ENCODE measurements around the gene ZBTB21.
"Not testable (repeated sequence)": the region's sequence is repeated elsewhere in the genome, so short reads cannot be mapped to it uniquely, and the experiment has no call there.

Gene ZBTB21

DNA sequence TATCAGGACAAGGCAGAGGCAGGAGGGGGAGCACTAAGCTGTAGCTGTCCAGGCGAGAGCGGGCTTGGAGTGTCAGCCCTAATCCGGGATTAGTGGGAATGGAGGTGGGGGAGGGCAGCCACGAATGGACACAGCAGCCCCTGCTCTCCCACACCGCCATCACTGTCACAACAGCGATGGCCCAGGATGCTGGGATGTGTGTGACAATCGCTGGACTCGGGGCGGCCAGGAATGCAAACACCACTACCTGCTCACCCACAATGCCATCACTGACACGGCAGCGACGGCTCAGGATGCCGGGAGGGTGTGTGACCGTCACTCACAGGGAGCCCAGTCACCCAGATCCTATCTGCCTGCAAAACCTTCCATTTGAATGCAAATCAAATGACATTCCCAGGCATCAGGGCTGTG lies 59.2 kb downstream of the ZBTB21 start:
- DNase-seq (ENCODE audit: extremely low spot score): no peak
- POLR2A ChIA-PET: no interaction called here
- CTCF ChIA-PET: no interaction called here

DNA sequence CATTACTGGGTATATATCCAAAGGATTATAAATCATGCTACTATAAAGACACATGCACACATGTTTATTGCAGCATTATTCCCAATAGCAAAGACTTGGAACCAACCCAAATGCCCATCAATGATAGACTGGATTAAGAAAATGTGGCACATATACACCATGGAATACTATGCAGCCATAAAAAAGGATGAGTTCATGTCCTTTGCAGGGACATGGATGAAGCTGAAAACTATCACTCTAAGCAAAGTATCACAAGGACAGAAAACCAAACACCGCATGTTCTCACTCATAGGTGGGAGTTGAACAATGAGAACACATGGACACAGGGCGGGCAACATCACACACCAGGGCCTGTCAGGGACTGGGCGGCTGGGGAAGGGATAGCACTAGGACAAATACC lies 60.5 kb downstream of the ZBTB21 start:
- POLR2A ChIA-PET: not testable (repeated sequence)

More for the DNA sequence above, 59.2 kb downstream of the ZBTB21 start:
- TF ChIP-seq, protein P1, sequence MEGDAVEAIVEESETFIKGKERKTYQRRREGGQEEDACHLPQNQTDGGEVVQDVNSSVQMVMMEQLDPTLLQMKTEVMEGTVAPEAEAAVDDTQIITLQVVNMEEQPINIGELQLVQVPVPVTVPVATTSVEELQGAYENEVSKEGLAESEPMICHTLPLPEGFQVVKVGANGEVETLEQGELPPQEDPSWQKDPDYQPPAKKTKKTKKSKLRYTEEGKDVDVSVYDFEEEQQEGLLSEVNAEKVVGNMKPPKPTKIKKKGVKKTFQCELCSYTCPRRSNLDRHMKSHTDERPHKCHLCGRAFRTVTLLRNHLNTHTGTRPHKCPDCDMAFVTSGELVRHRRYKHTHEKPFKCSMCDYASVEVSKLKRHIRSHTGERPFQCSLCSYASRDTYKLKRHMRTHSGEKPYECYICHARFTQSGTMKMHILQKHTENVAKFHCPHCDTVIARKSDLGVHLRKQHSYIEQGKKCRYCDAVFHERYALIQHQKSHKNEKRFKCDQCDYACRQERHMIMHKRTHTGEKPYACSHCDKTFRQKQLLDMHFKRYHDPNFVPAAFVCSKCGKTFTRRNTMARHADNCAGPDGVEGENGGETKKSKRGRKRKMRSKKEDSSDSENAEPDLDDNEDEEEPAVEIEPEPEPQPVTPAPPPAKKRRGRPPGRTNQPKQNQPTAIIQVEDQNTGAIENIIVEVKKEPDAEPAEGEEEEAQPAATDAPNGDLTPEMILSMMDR (IDR thresholded peaks at IDR 0.05; ENCODE audit: control extremely low read depth, extremely low read depth, low read depth, missing control alignments): no peak

DNA sequence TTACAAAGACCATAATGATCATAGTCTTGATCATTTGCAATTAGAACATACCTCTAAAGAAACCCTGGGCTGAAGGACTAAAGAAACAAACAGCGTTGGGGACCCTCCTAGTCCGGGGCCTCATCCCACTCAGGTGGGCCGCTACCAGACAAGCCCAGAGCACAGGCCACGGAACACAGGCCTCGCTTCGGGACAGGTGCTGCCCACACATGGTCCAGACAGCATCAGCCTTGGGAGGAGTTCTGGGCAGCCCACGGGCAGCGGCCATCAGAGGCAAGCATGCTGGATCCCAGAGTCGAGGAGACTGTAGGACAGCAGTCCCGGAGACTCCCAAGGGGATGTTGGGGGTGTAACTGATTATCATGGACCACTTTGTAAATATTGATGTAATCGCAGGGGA lies 61.3 kb downstream of the ZBTB21 start:
- TF ChIP-seq, protein P1 (IDR thresholded peaks at IDR 0.05; ENCODE audit: control extremely low read depth, extremely low read depth, low read depth, missing control alignments): no peak
- CTCF ChIA-PET: interaction anchor here (1.1 kb wide), 1 partner anchor 17 kb away, joined by 3 read pairs; no protein-coding TSS in a partner anchor
- POLR2A ChIA-PET: no interaction called here
- no peak for DNase-seq (ENCODE audit: extremely low spot score)

More for the DNA sequence above, 60.5 kb downstream of the ZBTB21 start:
- DNase-seq (ENCODE audit: extremely low spot score): not testable (repeated sequence)
- CTCF ChIA-PET: interaction anchor here (1.1 kb wide), 1 partner anchor 17 kb away, joined by 3 read pairs; no protein-coding TSS in a partner anchor

DNA sequence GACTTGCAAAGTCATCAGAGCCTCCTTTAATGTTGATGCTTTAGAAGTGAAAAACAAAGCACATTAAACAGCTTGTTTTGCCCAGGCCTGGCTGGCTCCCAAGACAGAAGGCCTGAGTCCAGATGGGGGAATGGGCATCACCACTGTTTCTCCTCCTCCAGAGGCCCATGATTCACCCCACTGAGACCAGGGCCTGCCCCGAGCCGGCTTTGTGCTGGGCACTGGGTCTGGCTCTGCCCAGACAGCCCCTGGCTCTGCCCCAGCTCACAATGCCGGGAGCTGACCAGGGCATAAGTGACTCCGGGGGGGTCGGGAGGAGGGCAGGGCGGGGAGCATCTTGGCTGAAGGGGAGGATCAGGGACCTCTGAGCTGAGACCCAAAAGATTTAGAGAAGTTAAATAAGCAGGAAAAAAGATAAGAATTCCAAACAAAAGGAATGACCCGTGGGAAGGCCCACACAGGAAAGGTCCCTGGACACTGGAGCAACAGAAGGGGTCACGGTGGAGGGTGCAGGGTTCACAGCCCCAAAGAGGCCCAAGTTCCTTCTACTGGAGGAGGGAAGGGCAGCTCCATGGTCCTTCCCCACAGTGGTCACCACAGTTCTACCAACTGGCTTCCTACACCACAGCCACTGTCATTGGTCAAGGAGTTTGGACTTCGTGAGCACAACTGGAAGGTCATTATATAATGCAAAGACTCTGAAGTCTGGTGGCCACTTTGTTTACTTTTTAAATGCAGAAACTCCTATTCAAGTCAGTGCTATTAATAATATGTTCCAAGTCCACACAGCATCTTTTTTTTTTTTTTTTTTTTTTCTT lies 61.9 kb downstream of the ZBTB21 start:
- CTCF ChIA-PET: interaction anchor here (1.1 kb wide), 1 partner anchor 16 kb away, joined by 3 read pairs; no protein-coding TSS in a partner anchor
- no peak for DNase-seq (ENCODE audit: extremely low spot score)
- TF ChIP-seq, protein P1 (IDR thresholded peaks at IDR 0.05; ENCODE audit: control extremely low read depth, extremely low read depth, low read depth, missing control alignments): no peak
- POLR2A ChIA-PET: no interaction called here

DNA sequence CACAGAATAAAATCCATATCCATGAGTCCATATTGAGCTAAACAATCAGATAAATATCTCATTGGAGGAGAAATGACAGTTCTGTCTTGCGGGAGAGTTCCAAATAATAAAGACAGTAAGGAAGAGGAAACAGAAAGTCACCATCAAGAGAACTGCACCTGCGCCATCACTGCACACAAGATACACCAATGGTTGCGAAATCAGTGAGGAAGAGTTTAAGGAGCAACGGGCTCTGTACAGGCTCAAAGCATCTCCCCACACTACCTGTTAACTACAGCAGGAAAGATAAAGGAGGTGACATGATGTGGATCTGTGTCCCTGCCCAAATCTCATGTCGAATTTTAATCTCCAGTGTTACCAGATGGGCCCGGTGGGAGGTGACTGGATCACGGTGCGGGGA lies 64.2 kb downstream of the ZBTB21 start:
- ChIA-PET CTCF (no interaction called here), POLR2A (no interaction called here)
- DNase-seq (ENCODE audit: extremely low spot score): no peak
- TF ChIP-seq, protein P1 (IDR thresholded peaks at IDR 0.05; ENCODE audit: control extremely low read depth, extremely low read depth, low read depth, missing control alignments): no peak

DNA sequence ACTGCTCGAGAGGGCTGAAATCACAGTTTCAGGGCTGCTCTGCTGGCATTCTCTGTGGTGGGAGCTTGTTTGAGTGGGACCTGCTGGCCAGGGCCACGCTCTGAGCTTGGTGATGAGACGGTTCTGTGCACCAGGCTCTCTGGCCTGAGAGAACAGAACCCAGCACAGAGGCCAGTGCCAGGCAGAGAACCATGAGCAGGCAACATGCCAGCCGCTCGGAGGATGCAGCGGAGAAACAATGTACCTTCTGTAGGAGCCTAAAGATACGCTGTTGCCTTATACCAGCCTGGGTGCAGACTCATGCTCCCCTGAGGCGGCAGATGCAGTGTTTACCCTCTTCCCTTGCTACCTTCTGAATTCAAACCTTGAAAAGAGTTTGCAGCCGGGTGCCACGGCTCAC lies 66.3 kb downstream of the ZBTB21 start:
- POLR2A ChIA-PET: no interaction called here
- CTCF ChIA-PET: interaction anchor here (1.7 kb wide), 1 partner anchor 8 kb away, joined by 5 read pairs; no protein-coding TSS in a partner anchor
- TF ChIP-seq, protein P1 (IDR thresholded peaks at IDR 0.05; ENCODE audit: control extremely low read depth, extremely low read depth, low read depth, missing control alignments): no peak
- no peak for DNase-seq (ENCODE audit: extremely low spot score)

DNA sequence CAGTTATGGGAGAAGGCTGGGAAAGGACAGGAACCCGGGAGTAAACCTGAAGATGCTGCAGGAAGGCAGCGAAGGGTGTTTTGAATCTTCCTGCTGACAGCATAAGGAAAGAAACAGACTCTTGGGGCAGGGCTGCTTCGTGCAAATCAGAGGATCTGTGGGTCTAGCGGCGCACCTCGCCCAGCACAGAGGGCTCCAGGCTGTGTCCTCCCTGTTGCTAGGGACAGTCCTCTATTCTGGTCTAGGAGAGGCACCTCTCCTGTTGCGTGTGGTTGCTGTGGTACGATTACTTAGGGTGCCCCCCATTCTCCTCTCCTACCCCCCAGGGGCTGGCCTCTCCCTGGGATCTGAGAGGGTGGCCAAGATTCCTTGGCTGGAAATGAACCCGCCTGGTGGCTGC lies 67.7 kb downstream of the ZBTB21 start:
- POLR2A ChIA-PET: no interaction called here
- CTCF ChIA-PET: interaction anchor here (1.2 to 1.7 kb wide), 2 partner anchors 9 to 125 kb away, joined by 3 to 5 read pairs; no protein-coding TSS in a partner anchor
- TF ChIP-seq, protein P1 (IDR thresholded peaks at IDR 0.05; ENCODE audit: control extremely low read depth, extremely low read depth, low read depth, missing control alignments): no peak
- no peak for DNase-seq (ENCODE audit: extremely low spot score)
